ENCODE results near the gene ARL3.

The ARL3 gene

DNA sequence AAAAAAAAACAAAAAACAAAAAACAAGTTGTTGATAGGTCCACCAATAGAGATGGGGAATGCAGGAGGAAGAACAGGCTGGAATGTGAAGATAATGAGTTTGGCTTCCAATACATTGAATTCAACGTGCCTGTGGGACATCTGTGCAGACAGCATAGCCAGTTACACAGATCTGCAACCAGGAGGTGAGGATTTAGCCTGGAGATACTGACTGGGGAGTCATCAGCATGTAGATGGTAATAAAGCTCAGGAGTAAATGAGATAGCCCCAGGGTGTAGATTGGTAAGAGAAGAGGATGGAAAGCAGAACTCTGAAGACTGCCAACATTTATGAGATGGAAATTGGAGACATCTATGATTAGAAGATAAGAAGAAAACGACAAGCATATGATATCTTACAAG, 74.7 kb downstream of the ARL3 start:
- no peak for DNase-seq (ENCODE audit: low read depth in 2 of 2)

- no peak for DNase-seq (ENCODE audit: low read depth in 2 of 2)
These were observed 78.8 kb downstream of the ARL3 start for GRCh38 chr10:102635377-102635776.

GRCh38 chr10:102634686-102635085, 79.5 kb downstream of the ARL3 start:
- DNase-seq (ENCODE audit: low read depth in 2 of 2) = no peak

GRCh38 chr10:102633848-102634247, 80.3 kb downstream of the ARL3 start:
- DNase-seq (ENCODE audit: low read depth in 2 of 2) = no peak

- no peak for DNase-seq (ENCODE audit: low read depth in 2 of 2)
These were observed 80.9 kb downstream of the ARL3 start for GRCh38 chr10:102633287-102633686.

- DNase-seq (ENCODE audit: low read depth in 2 of 2) = no peak
These were observed 81.6 kb downstream of the ARL3 start for GRCh38 chr10:102632394-102633111.

DNA sequence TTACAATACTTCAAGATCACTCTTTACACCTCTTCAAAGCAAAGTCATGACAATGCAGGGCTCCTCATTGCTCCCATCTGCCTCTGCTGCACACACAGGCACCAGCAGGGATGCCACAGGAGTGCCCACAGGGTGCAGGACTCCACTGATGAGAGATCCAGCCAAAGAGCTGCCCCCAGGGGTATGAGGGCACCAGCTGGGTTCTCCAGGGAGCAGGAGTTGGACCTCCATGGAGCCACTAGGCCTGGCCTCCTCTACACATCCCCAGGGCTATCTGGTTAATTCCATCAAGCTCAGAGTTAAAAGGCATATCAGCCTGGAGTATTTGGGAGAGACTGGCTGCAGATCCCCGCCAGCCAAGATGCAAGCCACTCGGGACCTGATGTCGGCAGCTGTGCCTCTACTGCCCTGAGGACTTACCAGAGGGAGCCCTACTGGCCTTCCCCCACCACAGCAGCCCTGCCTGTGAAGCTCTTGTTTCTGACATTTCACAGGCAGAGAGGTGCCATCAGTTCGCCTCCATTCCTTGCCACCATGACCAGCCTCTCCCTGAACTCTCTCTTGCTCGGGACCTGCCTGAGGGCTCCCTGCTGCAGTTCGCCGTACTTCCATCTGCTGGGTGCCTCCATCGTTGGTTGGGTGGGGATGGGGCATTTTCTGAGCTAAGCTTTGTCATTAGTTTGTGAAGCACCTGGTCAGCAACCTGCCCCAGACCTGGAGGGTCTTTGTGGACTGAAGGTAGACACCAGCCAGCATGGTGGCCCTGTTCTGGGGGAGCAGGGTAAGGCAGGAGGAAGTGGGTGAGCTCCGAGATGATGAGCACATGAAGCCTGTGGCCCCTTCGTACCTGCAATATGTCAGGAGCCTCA, 82.4 kb downstream of the ARL3 start:
- DNase-seq (ENCODE audit: low read depth in 2 of 2) = no peak

GRCh38 chr10:102630663-102631062, 83.5 kb downstream of the ARL3 start:
- no peak for DNase-seq (ENCODE audit: low read depth in 2 of 2)

DNA sequence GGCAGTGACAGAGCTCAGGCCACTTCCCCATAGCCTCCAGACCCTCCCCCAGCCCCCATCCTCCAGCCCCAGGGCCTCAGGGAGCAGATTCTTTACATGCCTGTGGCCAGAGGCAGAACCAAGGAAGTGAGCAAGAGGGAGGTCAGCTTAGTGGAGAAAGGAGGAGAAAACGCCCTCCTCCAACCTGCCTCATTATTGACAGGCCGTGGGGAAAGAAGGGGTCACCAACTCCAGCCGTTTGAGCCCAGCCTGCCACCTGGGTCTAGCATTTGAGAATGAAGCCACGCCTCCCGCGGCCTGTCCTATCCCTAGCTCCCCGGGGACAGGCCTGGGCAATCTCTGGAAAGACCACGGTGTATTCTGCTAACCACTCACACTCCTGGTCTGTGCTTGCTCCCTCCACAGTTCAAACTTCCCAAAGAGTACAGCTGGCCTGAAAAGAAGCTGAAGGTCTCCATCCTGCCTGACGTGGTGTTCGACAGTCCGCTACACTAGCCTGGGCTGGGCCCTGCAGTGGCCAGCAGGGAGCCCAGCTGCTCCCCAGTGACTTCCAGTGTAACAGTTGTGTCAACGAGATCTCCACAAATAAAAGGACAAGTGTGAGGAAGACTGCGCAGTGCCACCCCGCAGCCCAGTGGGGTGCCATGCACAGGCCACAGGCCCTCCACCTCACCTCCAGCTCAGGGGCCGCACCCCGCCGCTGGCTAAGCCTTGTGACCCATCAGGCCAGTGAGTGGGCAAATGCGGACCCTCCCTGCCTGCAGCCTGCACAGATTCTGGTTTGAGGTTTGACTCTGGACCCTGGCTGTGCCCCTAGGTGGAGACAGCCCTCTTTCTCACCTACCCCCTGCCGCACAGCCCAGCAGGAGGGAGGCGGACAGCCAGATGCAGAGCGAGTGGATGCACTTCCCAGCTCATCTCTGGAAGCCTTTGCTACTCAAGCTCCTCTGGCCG, 84.3 kb downstream of the ARL3 start:
- DNase-seq (ENCODE audit: low read depth in 2 of 2) = no peak

DNA sequence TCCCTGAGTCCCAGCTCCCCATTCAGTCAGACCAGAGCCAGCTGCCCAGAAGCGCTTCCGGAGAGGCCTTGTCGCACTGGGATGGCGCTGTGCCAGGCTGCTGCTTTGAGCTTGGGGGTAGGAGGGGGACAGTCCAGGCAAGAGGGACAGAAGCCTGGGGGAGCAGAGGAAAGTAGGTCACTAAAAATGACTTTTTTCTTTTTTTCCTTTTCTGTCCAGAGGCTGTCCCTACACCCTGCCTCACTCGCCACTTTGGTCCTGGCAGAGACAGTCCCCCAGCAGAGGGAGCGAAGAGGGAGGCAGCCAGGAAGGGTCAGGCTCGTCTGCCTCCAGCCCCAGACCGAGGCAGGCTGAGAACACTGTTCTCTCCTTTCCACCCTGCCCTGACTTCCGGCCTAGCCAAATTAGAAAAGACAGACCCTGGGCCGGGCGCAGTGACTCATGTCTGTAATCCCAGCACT, 85.7 kb downstream of the ARL3 start:
- DNase-seq (ENCODE audit: low read depth in 2 of 2) = no peak

DNA sequence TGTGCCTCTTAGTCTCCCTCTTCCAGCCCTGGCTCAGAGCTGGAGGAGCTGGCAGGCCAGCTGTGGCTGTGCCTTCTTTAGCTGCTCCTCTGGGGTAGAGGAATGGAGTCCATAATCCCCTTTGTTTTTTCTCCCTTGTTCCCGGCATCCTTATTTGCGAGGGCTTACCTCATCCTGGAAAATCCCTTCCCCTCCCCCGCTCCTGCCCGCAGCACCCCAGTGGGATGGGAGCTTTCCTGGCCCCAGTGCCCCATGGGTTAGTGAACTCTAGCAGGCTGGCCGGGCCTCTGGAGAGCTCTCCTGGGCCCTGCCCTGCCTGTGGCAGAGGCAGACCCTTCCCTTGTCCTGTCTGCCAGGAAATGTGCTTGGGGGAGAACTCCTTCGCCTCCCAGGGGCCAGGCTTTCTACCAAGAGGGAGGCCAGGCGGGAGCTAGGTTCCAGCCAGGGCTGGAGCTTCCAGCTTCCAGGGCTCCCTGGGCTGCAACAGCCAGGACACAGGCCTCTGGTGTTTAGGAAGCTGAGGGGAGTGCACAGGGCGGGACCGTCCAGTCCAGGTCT, 86.4 kb downstream of the ARL3 start:
- DNase-seq (ENCODE audit: low read depth in 2 of 2) = no peak

- DNase-seq (ENCODE audit: low read depth in 2 of 2) = no peak
These were observed 86.9 kb downstream of the ARL3 start for GRCh38 chr10:102627291-102627735.

- DNase-seq (ENCODE audit: low read depth in 2 of 2) = no peak
These were observed 88.0 kb downstream of the ARL3 start for GRCh38 chr10:102626026-102626685.

GRCh38 chr10:102624751-102625645, 89.2 kb downstream of the ARL3 start:
- DNase-seq (ENCODE audit: low read depth in 2 of 2) = no peak

GRCh38 chr10:102624094-102624493, 90.1 kb downstream of the ARL3 start:
- DNase-seq (ENCODE audit: low read depth in 2 of 2) = no peak
